ENCODE data around the gene MEIS2. TPM values are rescaled to one million over a fixed set of nuclear protein-coding genes. Genes with fewer than 3 reads are reported as not detected.

Gene MEIS2
- total RNA-seq, 4 donors from 2014 or later: 9.0 to 18.5 (median 16.3) TPM

DNA sequence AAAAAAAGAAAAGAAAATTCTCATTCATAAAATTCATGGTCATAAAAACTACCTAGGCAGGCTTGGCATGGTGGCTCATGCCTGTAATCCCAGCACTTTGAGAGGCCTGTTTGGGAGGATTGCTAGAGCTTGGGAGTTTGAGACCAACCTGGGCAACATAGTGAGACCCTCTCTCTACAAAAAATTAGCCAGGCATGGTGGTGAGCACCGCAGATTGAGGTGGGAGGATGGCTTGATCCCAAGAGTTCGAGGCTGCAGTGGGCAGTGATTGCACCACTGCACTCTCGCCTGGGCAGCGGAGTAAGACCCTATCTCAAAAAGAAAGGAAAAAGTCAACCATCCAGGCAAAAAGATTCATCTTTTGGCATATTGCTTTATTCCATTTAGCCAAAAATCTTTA is 58.5 kb downstream of the MEIS2 start:
- DNase-seq (ENCODE audit: low spot score in 2 of 2): no peak
- no peaks in the 10 kb centered on the region for H3K9me3 ChIP-seq
- 97% methylated on average over 4 of the region's 4 CpGs for WGBS
- peaks cover 6% of the 10 kb centered on the region for H3K4me1 ChIP-seq
- H3K27ac ChIP-seq: no peak overlapping the region
- H3K4me3 ChIP-seq: no peak overlapping the region
- TF ChIP-seq POLR2A (IDR thresholded peaks at IDR 0.05) (no peak), EP300 (IDR thresholded peaks at IDR 0.05) (no peak), POLR2AphosphoS5 (IDR thresholded peaks at IDR 0.05) (no peak)
- TF ChIP-seq, protein P1, sequence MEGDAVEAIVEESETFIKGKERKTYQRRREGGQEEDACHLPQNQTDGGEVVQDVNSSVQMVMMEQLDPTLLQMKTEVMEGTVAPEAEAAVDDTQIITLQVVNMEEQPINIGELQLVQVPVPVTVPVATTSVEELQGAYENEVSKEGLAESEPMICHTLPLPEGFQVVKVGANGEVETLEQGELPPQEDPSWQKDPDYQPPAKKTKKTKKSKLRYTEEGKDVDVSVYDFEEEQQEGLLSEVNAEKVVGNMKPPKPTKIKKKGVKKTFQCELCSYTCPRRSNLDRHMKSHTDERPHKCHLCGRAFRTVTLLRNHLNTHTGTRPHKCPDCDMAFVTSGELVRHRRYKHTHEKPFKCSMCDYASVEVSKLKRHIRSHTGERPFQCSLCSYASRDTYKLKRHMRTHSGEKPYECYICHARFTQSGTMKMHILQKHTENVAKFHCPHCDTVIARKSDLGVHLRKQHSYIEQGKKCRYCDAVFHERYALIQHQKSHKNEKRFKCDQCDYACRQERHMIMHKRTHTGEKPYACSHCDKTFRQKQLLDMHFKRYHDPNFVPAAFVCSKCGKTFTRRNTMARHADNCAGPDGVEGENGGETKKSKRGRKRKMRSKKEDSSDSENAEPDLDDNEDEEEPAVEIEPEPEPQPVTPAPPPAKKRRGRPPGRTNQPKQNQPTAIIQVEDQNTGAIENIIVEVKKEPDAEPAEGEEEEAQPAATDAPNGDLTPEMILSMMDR (IDR thresholded peaks at IDR 0.05): no peak
- H3K36me3 ChIP-seq: no peaks in the 10 kb centered on the region
- no peaks in the 10 kb centered on the region for H3K27me3 ChIP-seq

DNA sequence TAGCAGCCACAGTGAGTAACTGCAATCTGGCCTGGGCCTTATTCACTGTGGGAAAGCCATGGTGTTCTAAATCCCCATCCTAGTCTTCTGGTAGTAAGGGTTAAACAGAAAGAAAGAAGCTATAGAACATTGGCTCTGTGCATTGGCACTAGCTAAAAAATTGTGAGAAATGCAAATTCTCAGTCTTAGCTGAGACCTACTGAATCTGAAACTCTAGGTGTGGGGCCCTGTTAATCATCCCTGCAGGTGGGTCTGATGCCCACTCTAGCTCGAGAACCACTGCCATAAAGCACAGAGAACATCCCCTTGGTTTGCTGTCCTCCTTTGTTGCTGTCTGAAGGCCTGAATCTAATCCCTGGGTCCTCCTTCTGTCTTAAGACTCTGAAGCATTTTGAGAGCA is 59.3 kb downstream of the MEIS2 start:
- Histone ChIP-seq H3K27me3 (no peaks in the 10 kb centered on the region), H3K9me3 (no peaks in the 10 kb centered on the region), H3K27ac (no peak overlapping the region), H3K36me3 (no peaks in the 10 kb centered on the region), H3K4me3 (no peak overlapping the region), H3K4me1 (peaks cover 6% of the 10 kb centered on the region)
- no peak for TF ChIP-seq POLR2AphosphoS5 (IDR thresholded peaks at IDR 0.05)
- TF ChIP-seq, protein P1 (IDR thresholded peaks at IDR 0.05): no peak
- no peak for DNase-seq (ENCODE audit: low spot score in 2 of 2)
- WGBS: 83% methylated on average over 1 of the region's 1 CpG

DNA sequence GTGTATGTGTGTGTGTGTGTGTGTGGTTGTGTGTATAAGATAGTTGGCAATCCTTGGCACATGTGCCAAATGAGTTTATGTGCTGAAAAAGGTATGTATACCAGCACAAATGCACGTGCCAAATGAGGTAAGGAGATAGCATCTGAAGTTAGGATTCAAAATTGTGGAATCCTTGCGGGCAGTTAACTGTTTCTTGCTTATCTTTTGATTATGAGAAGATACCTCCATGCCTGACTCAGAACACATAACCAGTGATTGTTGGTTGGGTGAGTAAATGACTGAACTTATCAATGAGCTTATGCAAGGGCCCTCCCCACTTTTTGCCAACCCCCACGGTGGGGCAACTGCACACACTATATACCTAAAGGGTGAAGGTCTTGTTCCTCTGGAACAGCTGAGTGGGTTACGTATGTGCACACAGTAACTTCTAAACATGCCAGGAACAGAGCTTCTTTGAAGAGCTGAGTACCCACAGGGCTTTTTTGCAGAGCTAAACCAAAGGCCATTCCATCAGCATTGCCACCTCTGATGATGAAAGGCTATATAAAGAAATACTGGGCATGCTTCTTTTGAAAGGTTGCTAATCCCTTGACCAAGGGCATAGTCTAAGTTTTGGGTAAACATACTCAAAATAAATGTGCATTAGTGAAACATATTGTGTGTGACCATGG is 60.1 kb downstream of the MEIS2 start:
- TF ChIP-seq POLR2A (IDR thresholded peaks at IDR 0.05) (no peak), POLR2AphosphoS5 (IDR thresholded peaks at IDR 0.05) (no peak), EP300 (IDR thresholded peaks at IDR 0.05) (no peak)
- TF ChIP-seq, protein P1 (IDR thresholded peaks at IDR 0.05): no peak

DNA sequence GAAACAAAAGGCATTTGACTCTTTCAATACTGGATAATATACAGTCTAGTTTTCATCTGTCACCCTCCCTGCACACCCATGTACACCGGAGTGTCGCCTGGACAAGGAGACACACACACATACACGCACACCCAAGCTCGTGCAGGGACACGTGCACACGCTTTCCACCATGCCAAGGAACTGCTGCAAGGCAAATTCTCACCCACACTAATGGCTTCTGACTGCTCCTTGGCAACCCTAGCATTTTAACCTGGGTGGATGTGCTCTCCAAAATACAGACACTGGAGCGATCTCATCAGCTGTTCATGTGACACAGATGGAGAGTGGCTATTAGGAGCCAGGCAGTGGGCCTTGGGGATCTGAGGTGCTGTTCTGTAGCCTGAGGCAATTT is 61.6 kb downstream of the MEIS2 start:
- H3K27ac ChIP-seq: no peak overlapping the region
- H3K9me3 ChIP-seq: no peaks in the 10 kb centered on the region
- no peak for TF ChIP-seq EP300 (IDR thresholded peaks at IDR 0.05)
- TF ChIP-seq, protein P1 (IDR thresholded peaks at IDR 0.05): no peak
- no peak for TF ChIP-seq POLR2A (IDR thresholded peaks at IDR 0.05)
- no peak for TF ChIP-seq POLR2AphosphoS5 (IDR thresholded peaks at IDR 0.05)
- H3K36me3 ChIP-seq: no peaks in the 10 kb centered on the region
- no peak overlapping the region for H3K4me3 ChIP-seq
- H3K4me1 ChIP-seq: peaks cover 6% of the 10 kb centered on the region
- H3K27me3 ChIP-seq: no peaks in the 10 kb centered on the region
- no peak for DNase-seq (ENCODE audit: low spot score in 2 of 2)
- WGBS: 54% methylated on average over 7 of the region's 7 CpGs

More for the DNA sequence above, 60.1 kb downstream of the MEIS2 start:
- Histone ChIP-seq H3K27me3 (no peaks in the 10 kb centered on the region), H3K4me3 (no peak overlapping the region), H3K27ac (no peak overlapping the region), H3K4me1 (peaks cover 6% of the 10 kb centered on the region), H3K9me3 (no peaks in the 10 kb centered on the region), H3K36me3 (no peaks in the 10 kb centered on the region)
- DNase-seq (ENCODE audit: low spot score in 2 of 2): no peak
- WGBS: 47% methylated on average over 4 of the region's 4 CpGs

DNA sequence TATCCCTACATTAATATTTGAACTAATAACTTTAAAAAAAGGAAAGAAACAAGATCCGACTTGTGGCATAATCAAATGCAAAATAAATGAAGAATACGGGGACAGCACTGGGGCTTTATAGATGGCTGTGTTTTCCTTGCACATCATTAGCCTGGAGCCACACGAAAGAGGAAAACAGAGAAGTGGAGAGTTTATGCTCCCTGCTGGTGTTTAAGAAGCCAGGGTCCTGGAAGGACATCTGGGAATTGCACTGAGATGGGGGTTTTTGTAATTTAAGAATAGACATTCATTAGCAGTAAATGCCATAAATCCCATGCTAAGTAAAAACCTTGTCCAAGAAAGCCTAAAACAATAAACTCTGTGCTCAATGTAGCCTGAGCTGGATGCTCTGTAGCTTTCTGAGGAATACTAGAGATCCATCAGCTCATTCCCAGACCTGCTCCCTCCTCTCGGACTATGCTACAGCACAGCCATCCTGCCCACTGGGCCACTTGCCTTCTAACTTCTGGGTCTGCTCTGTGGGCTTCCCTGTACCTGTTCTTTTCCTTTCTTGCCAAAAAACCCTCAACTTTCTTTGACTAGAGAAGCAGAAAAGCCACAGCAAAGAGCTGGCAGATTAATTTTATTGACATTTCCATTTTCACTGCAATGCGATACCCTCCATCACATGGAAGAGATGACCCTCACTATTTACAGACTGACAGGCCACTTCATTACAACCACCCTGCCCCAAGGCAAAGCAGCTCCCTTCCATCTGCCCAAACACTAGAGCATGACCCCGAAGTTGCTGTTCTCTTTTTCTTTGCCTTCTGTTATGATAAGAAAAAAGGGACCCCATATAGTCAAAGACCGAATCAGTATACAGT is 62.3 kb downstream of the MEIS2 start:
- Histone ChIP-seq H3K4me3 (no peak overlapping the region), H3K4me1 (peaks cover 6% of the 10 kb centered on the region), H3K27ac (no peak overlapping the region), H3K9me3 (no peaks in the 10 kb centered on the region), H3K27me3 (no peaks in the 10 kb centered on the region), H3K36me3 (no peaks in the 10 kb centered on the region)
- TF ChIP-seq, protein P1 (IDR thresholded peaks at IDR 0.05): no peak
- TF ChIP-seq POLR2AphosphoS5 (IDR thresholded peaks at IDR 0.05): no peak
- no peak for TF ChIP-seq EP300 (IDR thresholded peaks at IDR 0.05)
- TF ChIP-seq POLR2A (IDR thresholded peaks at IDR 0.05): no peak
- WGBS: 62% methylated on average over 7 of the region's 7 CpGs
- DNase-seq (ENCODE audit: low spot score in 2 of 2): no peak

All from suprapubic skin (tissue), 4 donors.